Caki2 (cell line): ENCODE data around the gene UBXN6. TPM values are rescaled to one million over a fixed set of nuclear protein-coding genes. Genes with fewer than 3 reads are reported as not detected.

Source experiments
- DNase-seq: peaks from one replicate; pipeline ENCODE4 v3.0.0-alpha.2; 2015; ENCODE audit warnings: low read depth
- in situ Hi-C: cut with HindIII; loops from 2 replicates; pipeline ENCODE4 v1.10.0; 2016; ENCODE audit warnings: low sequenced_read_pairs, low pct_unique_long_range_greater_than_20kb, mixed read lengths
- total RNA-seq: library from RNA; depleted of rRNA; stranded (reverse); fragments of >200 nt; shearing (Covaris generic); gene quantifications from 2 replicates; pipeline ENCODE4 v1.2.3, GENCODE V29; 2014; ENCODE audit warnings: low replicate concordance

Gene UBXN6
- total RNA-seq, 1 experiment from 2014 or later = 185 TPM

DNA sequence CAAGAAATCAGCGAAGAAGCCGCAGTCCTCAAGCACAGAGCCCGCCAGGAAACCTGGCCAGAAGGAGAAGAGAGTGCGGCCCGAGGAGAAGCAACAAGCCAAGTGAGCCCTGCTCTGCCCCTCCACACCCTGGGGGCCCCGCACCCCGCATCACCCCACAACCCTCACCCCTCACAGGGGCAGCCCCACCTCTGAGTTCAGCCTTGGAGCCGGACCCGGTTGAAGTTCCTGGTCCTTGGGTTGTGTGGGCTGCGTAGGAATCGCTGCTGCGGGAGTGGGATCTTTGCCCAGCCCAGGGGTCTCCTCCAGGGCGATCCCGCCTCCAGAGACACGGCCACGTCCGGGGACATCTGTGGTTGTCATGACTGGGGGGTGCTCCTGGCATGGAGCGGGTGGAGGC lies 38.7 kb upstream of the UBXN6 start:
- in situ Hi-C loops = no loop called here
- DNase-seq = no peak

DNA sequence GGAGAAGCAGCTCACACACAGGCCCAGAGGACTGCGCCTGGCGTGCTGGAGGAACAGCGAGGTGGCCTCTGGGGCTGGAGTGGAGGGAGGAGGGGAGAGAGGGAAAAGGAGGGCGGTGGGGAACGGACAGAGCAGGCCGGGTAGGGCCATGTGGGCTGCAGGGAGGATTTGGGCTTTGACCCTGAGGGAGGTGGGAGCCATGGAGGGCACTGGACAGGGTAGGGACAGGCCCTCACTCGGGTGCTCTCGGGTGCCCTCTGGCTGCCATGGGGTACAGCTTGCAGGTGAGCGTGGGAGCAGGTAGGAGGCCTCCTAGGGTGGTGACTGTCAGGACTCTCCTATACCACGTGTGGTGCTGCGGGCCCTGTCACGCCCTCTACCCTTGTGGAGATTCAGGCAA lies 37.9 kb upstream of the UBXN6 start:
- in situ Hi-C loops = no loop called here
- no peak for DNase-seq

DNA sequence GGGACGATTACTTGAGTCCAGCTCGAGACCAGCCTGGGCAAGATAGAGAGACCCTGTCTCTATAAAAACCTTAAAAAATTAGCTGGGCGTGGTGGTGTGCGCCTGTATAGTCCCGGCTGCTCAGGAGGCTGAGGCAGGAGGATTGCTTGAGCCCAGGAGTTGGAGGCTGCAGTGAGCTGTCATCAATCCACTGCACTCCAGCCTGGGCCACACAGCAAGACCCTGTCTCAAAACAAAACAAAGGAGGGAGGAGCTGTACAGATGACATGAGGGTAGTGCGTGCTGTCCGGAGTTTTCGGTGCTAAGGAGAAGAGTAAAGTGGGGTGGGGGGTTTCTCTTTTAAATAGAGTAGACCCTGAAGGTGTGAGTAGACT lies 37.1 kb upstream of the UBXN6 start:
- in situ Hi-C loops = no loop called here
- DNase-seq = no peak

DNA sequence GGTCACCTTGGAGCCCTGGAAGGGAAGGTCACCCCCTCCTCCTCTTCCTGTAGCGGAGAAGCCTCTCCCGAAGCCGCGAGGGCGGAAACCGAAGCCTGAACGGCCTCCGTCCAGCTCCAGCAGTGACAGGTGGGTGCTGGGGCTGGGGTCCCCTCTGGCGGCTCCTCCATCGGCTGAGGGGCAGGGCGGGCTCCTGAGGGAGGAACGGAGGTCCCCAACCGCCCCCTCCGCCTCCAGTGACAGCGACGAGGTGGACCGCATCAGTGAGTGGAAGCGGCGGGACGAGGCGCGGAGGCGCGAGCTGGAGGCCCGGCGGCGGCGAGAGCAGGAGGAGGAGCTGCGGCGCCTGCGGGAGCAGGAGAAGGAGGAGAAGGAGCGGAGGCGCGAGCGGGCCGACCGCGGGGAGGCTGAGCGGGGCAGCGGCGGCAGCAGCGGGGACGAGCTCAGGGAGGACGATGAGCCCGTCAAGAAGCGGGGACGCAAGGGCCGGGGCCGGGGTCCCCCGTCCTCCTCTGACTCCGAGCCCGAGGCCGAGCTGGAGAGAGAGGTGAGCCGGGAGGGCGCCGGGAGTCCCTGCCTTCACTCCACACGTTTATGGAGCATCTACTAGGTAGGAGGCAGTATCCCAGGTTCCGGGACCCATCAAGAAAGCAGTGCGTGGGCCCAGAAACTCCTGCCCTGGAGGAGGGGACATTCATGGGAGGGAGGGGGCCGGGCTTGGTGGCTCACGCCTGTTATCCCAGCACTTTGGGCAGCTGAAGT lies 36.5 kb upstream of the UBXN6 start:
- in situ Hi-C loops = no loop called here
- DNase-seq = no peak

DNA sequence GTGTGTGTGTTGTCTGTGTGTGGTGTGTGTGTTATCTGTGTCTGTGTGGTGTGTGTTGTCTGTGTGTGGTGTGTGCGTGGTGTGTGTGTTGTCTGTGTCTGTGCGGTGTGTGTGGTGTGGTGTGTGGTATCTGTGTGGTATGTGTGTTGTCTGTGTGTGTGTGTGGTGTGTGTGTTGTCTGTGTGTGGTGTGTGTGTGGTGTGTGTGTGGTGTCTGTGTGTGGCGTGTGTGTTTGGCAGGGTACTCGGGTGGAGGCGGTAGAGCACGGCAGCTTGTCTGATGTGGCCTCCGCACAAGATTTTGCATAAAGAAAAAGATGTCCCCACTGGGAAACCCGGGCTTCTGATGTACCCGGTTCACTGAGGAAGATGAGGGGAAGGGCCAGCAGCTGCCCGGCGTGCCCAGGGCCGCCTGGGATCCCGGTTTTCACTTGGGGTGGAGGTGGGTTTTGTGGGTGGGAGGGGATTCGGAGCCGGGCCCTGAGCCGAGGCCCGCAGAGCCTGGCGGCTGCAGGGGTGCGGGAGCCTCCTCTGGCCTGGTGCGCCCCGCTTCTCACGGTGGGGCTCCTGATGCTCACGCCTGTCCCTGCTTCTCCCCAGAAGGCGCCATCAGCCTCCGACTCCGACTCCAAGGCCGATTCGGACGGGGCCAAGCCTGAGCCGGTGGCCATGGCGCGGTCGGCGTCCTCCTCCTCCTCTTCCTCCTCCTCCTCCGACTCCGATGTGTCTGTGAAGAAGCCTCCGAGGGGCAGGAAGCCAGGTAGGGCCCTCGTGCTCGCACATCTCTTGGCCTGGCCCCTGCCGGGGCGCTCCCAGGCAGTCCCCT lies 35.7 kb upstream of the UBXN6 start:
- in situ Hi-C loops = no loop called here
- DNase-seq = no peak

DNA sequence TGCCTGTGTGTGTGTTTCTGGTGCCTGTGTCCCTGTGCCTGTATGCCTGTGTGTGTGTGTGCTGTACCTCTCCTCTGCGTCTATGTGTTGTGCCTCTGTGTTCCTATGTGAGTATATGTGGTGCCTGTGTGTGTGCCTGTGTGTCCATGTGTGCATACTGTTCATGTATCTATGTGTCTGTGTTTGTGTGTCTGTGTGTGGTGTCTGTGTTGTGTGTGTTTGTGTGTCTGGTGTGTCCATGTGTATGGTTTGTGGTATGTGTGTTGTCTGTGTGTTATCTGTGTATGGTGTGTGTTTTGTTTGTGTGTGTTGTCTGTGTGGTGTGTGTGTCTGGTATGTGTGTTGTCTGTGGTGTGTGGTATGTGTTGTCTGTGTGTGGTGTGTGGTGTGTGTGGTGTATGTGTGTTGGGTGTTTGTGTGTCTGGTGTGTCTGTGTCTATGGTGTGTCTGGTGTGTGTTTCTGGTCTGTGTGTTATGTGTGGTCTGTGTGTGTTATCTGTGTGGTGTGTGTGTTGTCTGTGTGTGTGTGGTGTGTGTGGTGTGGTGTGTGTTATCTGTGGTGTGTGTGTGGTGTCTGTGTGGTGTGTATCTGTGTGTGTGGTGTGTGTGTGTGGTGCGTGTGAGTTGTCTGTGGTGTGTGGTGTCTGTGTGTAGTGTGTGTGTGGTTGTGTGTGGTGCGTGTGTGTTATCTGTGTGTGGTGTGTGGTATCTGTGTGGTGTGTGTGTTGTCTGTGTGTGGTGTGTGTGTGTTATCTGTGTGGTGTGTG lies 34.9 kb upstream of the UBXN6 start:
- DNase-seq = no peak

DNA sequence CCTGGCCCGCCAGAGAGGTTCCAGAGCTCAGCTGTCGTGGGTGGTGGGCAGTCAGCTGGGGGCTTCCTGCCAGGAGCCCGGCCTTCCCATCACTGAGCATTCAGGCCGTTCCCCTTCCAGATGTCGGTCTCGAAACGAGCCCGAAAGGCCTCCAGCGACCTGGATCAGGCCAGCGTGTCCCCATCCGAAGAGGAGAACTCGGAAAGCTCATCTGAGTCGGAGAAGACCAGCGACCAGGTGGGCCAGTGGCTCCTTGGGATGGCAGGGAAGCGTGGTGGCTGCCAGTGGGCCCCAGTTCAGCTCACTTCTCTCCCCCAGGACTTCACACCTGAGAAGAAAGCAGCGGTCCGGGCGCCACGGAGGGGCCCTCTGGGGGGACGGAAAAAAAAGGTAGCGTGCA lies 33.9 kb upstream of the UBXN6 start:
- in situ Hi-C loops = no loop called here
- DNase-seq = no peak

More for the DNA sequence above, 34.9 kb upstream of the UBXN6 start:
- in situ Hi-C loops = no loop called here

DNA sequence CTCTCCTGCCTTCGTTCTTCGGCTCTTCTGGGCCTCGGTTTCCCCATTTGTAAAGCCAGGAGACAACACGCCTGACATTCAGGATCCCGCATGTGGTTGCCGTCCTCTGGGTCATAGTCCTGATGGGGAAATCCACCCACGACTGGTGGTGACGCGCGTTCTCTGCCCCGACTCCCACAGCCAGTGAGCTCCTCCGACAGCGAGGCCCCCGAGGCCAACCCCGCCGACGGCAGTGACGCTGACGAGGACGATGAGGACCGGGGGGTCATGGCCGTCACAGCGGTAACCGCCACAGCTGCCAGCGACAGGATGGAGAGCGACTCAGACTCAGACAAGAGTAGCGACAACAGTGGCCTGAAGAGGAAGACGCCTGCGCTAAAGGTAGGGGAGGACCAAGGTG lies 30.9 kb upstream of the UBXN6 start:
- no peak for DNase-seq
- in situ Hi-C loops = no loop called here

DNA sequence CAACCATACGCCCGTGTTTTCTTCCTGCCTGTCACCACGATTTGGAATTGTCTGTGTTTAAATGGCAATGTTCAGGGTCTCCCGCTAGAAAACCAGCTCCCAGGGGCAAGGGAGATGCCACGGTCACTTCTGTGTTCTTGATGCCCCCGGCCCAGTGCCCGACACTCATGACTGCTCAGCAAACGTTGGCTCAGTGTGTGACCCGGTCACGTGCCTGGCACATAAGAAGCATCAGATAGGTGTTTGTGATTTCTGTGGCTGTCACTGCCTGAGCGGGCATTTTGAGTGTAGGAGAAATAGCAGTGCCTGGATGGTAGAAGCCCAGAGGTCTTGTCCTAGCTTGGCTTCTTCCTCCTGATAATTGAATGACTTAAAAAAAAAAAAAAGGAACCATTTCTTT lies 30.0 kb upstream of the UBXN6 start:
- in situ Hi-C loops = no loop called here
- no peak for DNase-seq

DNA sequence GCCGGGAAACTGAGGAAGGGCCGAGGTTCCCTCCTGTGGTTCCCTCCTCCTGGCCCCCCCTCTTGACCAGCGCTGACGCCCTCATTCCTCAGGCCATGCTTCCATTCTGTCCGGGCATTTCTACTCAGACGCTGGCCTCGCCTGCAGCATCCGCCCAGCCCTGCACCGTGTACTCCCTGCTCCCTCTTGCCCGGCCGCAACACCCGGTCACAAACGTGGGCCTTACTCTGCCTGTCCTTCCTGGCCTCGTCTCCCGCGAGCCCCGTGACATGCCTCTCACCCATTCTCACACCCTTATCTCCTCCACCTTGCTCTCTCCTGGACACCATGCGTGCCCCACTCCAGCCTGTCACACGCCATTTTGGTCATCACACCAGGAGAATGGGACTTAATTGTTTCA lies 25.8 kb upstream of the UBXN6 start:
- in situ Hi-C loops = no loop called here
- DNase-seq = no peak

DNA sequence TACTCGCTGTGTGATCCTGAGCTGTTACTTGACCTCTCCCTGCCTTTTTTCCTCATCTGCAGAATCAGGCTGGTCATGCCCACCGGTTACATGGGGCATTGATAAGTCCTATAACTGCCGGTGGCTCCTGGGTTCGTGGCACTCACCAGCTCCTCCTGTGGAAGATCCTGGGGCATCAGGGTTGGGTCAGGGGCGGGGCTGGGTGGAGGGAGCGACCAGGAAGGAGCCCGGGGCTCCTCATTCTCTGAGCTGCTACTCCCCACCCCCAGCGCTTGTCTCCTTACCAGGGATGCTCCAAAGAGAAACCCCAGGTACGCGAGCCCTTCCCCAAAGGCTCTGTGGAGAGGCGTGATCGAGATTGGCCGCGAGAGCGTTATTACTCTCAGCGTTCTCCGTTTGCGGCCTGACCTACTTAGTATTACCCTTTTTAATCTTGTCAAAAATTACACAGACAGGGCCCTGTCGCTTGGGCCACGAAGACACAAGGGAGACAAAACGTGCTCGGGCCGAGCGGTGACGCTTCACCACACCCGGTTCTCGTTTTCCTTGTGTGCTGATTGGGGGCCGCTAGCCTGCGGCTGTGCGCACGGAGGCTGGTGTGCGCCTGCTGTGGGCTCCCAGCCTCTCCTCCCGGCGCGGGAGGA lies 25.2 kb upstream of the UBXN6 start:
- in situ Hi-C loops = no loop called here
- DNase-seq = no peak

DNA sequence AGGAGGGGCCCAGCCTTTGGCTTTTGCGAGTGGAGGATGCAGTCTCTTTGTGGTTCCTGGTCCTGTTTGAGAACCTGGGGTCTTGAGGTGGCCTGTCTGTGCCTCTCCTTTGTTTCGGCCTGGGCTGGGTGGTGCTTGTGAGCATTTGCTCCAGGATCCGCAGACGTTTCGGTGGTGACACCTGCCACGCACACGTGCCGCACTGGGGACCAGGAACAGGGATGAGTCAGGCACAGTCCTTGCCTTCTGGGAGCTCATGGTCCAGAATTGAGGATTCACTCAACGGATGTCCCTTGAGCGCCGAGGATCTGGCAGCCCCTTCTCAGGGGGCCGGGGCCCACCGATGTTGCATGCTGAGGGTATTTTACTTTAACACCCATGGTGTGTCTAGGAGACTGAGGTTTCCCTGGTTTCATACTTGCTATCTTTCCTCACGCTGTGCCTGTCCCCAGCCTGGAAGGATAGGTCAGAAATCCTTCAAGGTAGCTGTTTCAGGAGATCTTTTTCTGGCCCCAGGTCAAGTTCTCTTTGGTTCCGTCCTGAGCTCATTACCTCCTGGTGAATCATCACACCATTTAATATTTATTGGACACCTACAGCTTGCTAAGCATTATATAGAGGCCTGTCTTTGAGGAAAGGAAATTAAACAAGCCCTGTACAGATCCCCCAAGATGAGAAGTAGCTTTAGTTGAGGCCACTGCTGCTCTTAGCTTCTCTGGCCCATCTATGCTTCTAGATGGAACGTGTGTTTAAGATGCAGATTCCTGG lies 19.6 kb upstream of the UBXN6 start:
- no peak for DNase-seq
- in situ Hi-C loops = no loop called here

DNA sequence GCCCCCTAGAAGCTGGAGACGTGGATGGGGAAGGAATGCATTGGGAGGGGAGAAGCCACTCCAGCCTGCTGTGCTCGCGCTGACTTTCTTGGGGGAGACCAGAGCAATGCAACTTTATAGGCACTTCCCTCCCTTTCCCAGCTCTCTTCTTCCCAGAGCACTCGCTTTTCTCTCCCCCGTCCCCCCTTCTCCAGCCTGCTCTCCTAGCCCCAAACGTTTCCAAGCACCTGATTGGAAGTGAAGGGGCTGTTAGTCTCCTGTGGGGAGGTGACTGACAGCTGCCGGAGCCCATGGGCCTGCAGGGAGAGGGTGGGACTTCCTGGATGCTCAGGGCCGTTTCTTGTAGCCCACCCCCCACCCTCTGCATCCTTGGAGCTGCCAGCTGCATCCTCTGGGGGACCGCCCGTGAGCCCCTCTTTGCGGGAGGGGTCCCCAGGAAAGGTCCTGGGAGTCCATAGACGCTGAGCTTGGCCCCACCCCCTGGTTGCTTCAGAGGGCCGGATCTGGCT lies 17.0 kb upstream of the UBXN6 start:
- in situ Hi-C loops = no loop called here
- no peak for DNase-seq

DNA sequence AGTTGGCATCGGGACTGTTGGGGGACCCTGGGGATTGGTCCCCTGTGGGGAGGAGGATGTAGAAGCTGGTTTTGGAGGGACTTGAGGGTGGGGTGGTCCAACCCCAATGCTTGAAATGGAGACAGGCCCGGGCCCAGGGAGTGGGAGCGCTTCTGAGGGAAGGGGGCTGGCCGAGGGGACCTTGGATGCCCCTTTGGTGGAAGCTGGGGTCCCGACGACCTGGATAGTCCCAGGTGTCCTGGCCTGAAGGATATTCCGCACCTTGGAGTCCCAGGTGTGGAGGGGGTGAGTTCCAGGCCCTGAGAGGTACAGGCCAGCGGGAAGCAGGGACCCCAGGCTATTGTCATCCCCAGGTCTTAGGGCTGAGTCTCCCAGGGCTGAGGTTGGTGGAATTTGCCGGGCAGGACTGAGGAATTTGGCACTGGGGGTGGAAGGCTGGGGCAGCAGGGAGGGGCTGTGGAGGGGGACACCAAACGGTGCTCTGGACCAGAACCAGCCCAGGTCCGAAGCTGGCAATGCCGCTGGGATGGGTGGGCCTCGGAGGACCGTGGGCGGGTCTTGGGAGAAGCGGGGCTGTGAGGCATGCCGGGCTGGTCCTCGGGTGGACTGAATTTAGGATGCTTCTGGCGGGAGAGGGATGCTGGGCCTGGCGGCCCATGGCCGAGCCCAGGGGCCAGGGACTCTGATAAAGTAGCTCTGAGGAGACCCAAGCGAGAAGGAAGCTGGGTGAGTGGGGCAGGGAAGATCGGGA lies 16.3 kb upstream of the UBXN6 start:
- in situ Hi-C loops = no loop called here
- DNase-seq = no peak

DNA sequence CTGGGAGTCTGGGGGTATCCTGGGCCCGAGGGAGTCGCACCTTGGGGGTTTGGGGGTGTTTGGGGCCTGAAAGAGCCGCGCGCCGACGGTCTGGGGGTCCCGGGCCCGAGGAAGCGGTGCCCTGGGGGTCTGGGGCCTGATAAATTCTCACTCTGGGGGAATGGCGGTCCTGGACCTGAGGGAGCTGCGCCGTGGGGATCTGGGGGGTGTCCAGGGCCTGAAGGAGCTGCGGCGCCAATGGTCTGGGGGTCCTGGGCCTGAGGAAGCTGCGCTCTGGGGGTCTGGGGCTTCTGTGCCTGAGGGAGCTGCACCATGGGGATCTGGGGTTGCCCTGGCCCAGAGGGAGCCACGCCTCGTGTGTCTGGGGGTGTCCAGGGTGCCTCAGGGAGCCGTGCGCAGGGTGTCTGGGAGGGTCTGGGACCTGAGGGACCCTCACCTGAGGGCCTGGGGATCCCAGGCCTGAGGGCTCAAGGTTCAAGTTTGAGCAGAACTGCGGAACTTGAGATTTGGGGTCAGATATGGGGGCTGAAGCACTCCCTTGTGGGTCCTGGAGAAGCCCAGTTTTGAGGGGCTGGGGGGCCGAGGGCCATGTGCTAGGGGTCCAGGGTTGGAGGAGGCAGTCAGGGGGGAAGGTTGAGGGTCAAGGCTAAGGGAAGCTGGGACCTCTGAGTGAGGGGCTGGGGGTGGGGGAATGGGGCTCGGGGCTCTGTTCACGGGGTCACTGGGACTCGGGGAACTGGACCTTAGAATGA lies 15.6 kb upstream of the UBXN6 start:
- in situ Hi-C loops = no loop called here
- DNase-seq = no peak

DNA sequence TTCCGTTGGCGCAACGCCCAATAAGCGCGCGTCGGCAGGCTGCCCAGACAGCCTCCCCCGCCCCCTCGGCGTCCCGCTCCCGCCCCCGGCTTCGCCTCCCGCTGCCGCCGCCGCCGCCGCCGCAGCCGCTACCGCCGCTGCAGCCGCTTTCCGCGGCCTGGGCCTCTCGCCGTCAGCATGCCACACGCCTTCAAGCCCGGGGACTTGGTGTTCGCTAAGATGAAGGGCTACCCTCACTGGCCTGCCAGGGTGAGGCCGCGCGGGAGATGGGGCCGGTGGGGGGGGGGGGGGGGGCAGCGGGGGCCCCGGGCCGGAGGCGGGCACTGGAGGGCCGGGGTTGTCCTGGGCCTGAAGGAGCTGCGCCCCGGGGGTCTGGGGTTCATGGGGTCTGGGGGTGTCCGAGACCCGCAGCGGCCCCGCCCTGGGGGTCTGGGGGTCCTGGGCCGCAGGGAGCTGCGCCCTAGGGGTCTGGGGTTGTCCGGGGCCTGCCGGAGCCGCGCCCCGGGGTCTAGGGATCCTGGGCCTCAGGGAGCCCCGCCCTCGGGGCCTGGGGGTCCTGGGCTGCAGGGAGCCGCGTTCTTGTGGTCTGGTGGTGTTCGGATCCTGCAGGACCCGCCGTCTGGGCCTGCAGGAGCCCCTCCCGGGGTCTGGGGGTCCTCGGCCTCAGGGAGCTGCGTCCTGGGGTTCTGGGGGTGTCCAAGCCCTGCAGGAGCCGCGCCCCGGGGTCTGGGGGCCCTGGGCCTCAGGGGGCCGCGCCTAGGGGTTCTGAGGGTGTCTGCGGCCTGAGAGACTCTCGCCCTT lies 14.8 kb upstream of the UBXN6 start, which contains the start of gene HDGFL2:
TSS of gene HDGFL2 (plus strand) at position 124 of the 801 bp plus-strand sequence. CDS start at position 178, 54 bp downstream.
- in situ Hi-C loops = no loop called here

More for the DNA sequence above, 14.8 kb upstream of the UBXN6 start, which contains the start of gene HDGFL2:
- no peak for DNase-seq
